Vagina (tissue), 2 donors: ENCODE data around the gene CGNL1.

Experiments
- POLR2A ChIP-seq, 2 donors: fragments of 450-650 bp; IDR thresholded peaks; one replicate each; pipeline ENCODE4 v1.6.1; 2017; ENCODE audit warnings: antibody characterized with exemption in 2 of 2, mild to moderate bottlenecking in 2 of 2, moderate library complexity in 2 of 2
- POLR2AphosphoS5 ChIP-seq, 2 donors: sonication (generic); formaldehyde crosslinking; IDR thresholded peaks; one replicate each; pipeline ENCODE4 v1.9.0; 2017; ENCODE audit warnings: antibody characterized with exemption in 2 of 2, mild to moderate bottlenecking in 2 of 2, low read depth in 1 of 2; ENCODE audit not compliant: insufficient read depth in 1 of 2
- TF ChIP-seq, protein P1 (sequence below), 3 experiments: fragments of 450-650 bp in 2 of 3; fragments of 200-600 bp in 1 of 3; sonication (generic) in 1 of 3; IDR thresholded peaks; one replicate each; pipeline ENCODE4 v1.5.1; 2017 to 2019; ENCODE audit warnings: antibody characterized with exemption in 3 of 3, mild to moderate bottlenecking in 2 of 3, moderate library complexity in 2 of 3

DNA sequence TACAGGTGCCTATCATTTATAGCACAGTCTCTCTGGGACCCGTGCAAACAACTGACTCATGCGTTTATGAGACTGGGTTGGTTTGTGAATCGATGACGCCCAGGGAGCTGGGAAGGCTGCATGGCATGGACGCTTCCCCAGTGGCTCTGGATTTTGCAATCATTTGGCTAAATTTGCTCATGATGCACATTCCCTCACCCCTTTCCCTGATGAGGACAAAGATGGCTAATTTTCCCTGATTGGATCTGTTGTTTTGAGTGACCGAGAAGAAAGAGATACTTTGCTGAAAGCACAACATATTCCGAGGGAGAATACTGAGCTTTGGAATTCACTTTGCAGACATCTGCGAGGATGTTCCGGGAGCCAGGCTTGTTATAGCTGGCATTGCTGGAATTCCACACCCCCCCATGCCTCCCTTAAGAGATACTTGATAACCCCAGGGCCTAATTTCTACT, 51.1 kb downstream of the CGNL1 start:
- TF ChIP-seq, protein P1, sequence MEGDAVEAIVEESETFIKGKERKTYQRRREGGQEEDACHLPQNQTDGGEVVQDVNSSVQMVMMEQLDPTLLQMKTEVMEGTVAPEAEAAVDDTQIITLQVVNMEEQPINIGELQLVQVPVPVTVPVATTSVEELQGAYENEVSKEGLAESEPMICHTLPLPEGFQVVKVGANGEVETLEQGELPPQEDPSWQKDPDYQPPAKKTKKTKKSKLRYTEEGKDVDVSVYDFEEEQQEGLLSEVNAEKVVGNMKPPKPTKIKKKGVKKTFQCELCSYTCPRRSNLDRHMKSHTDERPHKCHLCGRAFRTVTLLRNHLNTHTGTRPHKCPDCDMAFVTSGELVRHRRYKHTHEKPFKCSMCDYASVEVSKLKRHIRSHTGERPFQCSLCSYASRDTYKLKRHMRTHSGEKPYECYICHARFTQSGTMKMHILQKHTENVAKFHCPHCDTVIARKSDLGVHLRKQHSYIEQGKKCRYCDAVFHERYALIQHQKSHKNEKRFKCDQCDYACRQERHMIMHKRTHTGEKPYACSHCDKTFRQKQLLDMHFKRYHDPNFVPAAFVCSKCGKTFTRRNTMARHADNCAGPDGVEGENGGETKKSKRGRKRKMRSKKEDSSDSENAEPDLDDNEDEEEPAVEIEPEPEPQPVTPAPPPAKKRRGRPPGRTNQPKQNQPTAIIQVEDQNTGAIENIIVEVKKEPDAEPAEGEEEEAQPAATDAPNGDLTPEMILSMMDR (IDR thresholded peaks at IDR 0.05) = no peak
- TF ChIP-seq POLR2A (IDR thresholded peaks at IDR 0.05) = no peak
- TF ChIP-seq POLR2AphosphoS5 (IDR thresholded peaks at IDR 0.05; ENCODE audit: insufficient read depth in 1 of 2, low read depth in 1 of 2) = no peak
